Heart right ventricle (tissue), 16 donors: Measurements from ENCODE around the gene ANXA6. TPM values are rescaled to one million over a fixed set of nuclear protein-coding genes. Genes with fewer than 3 reads are reported as not detected.

Experiments used
- ATAC-seq, 8 donors: fragments of 200-7000 bp; cut with Tn5 transposase; one replicate each; pipeline ENCODE4 v1.9.1; 2020; ENCODE audit warnings: mild to moderate bottlenecking in 8 of 8, moderate library complexity in 8 of 8, moderate number of reproducible peaks in 1 of 8
- DNase-seq, 2 donors: peaks; one replicate each; pipeline ENCODE4 v3.0.0-alpha.2; 2020
- H3K27ac ChIP-seq, 10 donors: fragments of 200-600 bp; sonication (generic) in 2 of 10; one replicate each; pipeline versions ENCODE4 v1.5.0 to v1.8.0; 2020 to 2022; ENCODE audit warnings: mild to moderate bottlenecking in 3 of 10
- H3K27me3 ChIP-seq, 7 donors: fragments of 200-600 bp; one replicate each; pipeline ENCODE4 v1.8.0; 2021 to 2022; ENCODE audit warnings: mild to moderate bottlenecking in 2 of 7
- H3K36me3 ChIP-seq, 9 donors: fragments of 200-600 bp; sonication (generic) in 1 of 9; one replicate each; pipeline versions ENCODE4 v1.5.0 to v1.8.0; 2020 to 2022; ENCODE audit warnings: mild to moderate bottlenecking in 2 of 9
- H3K4me1 ChIP-seq, 9 donors: fragments of 200-600 bp; sonication (generic) in 1 of 9; one replicate each; pipeline versions ENCODE4 v1.5.0 to v1.8.0; 2020 to 2022; ENCODE audit warnings: mild to moderate bottlenecking in 4 of 9
- H3K4me3 ChIP-seq, 10 donors: fragments of 200-600 bp; sonication (generic) in 2 of 10; one replicate each; pipeline versions ENCODE4 v1.5.0 to v1.8.0; 2020 to 2022; ENCODE audit warnings: mild to moderate bottlenecking in 7 of 10, moderate library complexity in 2 of 10
- H3K9me3 ChIP-seq, 11 donors: fragments of 200-600 bp in 10 of 11; sonication (generic) in 2 of 11; one replicate each; pipeline versions ENCODE4 v1.5.0 to v1.8.0; 2013 to 2022; ENCODE audit warnings: mild to moderate bottlenecking in 2 of 11, control low read depth in 1 of 11, moderate library complexity in 1 of 11
- CTCF ChIP-seq, 9 donors: fragments of 200-600 bp; sonication (generic) in 2 of 9; IDR thresholded peaks; one replicate each; pipeline versions ENCODE4 v1.5.0 to v1.8.0; 2021 to 2022; ENCODE audit warnings: antibody characterized with exemption in 9 of 9, mild to moderate bottlenecking in 5 of 9, moderate library complexity in 1 of 9
- WGBS, 2 donors: extraction: QIAGEN DNeasy Blood & Tissue Kit; methylation state at CpG; one replicate each; pipeline ENCODE4 v1.1.7; 2013; ENCODE audit warnings: inconsistent platforms in 1 of 2; 5-methylcytosine and 5-hydroxymethylcytosine counted together
- intact Hi-C, 10 donors: fragments of 100-400 bp; cut with DNase I; formaldehyde crosslinking; loops; one replicate each; pipeline versions ENCODE4 v1.11.1 to v1.14.2; 2022
- polyA plus RNA-seq, 2 donors: library from polyadenylated mRNA; stranded (reverse); fragments of 200-250 nt; gene quantifications; one replicate each; pipeline ENCODE4 v1.2.3, GENCODE V29; 2013
- total RNA-seq, 10 donors: library from RNA; stranded (reverse); fragmentation: NEBNext Ultra II Directional in 3 of 10; extraction: Animal tissue kit (Norgen Biotek cat#: 25700) in 3 of 10; gene quantifications; one replicate each; pipeline versions ENCODE4 v1.2.1 to v1.2.4, GENCODE V29; 2021 to 2023
- donor health status: Arrhythmogenic right ventricular cardiomyopathy.
- donor health status: ischemic (EF 13 %, LVEDD 7.1; RV severe dilation, severe dysfunction).
- donor health status: healthy with polysubstance abuse.
- donor health status: DM: no; HTN: yes; CAD: no.
- donor health status: DM: no; HTN: no; CAD: no.
- donor health status: ischemic (EF 25% LVEDD 6.9; RV normal size, moderate dysfunction).
- donor health status: ischemic (EF 25% LVEDD 5.7; RV mildly dilated, moderate dysfunction).
- donor health status: healthy.
- donor health status: DM: yes; HTN: yes; CAD: no.
- donor health status: Ischemic cardiomyopathy.
- donor health status: ischemic (EF 35%, LVEDD 5.7; RV mildly dilated, moderate dysfunction).
- donor health status: nonischemic (EF 11% LVEDD 7.7; RV severe dilation, severe dysfunction).
- donor health status: DM: yes; HTN: yes; CAD: no.
- donor health status: PGD.
- donor health status: ischemic (EF 29% LVEDD 5.4; RV normal size, mild dysfunction).
- donor health status: nonischemic (EF 23%, LVEDD 6.1; RV moderate dilation, normal function).

ANXA6 gene
- total and polyA plus RNA-seq, 12 donors: 137 to 275 (median 218) TPM

GRCh38 chr5:151095341-151096000 is 62.1 kb downstream of the ANXA6 start:
- whole genome bisulfite sequencing, 2 donors: 29 to 53% methylated on average over 5 of the region's 5 CpGs
- H3K27me3 ChIP-seq: no peaks in the 10 kb centered on the region
- no peaks in the 10 kb centered on the region for H3K9me3 ChIP-seq
- H3K4me3 ChIP-seq: no peak overlapping the region
- H3K4me1 ChIP-seq: peaks cover 12 to 89% (median 45%) of the 10 kb centered on the region in 9 donors
- peak; percentile 25 to 79 (median 66) for ATAC-seq
- peak; percentile 42 to 55 for DNase-seq
- TF ChIP-seq CTCF (IDR thresholded peaks at IDR 0.05): no peak
- peaks cover 0 to 14% (median 0%) of the 10 kb centered on the region in 9 donors for H3K36me3 ChIP-seq
- intact Hi-C loops: no loop called here
- peak overlapping the region; percentile 28 to 89 (median 60) for H3K27ac ChIP-seq

GRCh38 chr5:151094852-151095245 is 62.7 kb downstream of the ANXA6 start:
- no peaks in the 10 kb centered on the region for H3K27me3 ChIP-seq
- H3K4me1 ChIP-seq: peaks cover 12 to 87% (median 41%) of the 10 kb centered on the region in 9 donors
- peak in 1 of 2 donors; percentile 28 for DNase-seq
- peak overlapping the region in 8 of 10 donors; percentile 13 to 89 (median 44) for H3K27ac ChIP-seq
- WGBS, 2 donors: 33 to 44% methylated on average over 8 of the region's 8 CpGs
- intact Hi-C loops: no loop called here
- no peak overlapping the region for H3K4me3 ChIP-seq
- H3K9me3 ChIP-seq: no peaks in the 10 kb centered on the region
- peaks cover 0 to 7% (median 0%) of the 10 kb centered on the region in 9 donors for H3K36me3 ChIP-seq
- peak; percentile 8 to 29 (median 23) for ATAC-seq
- no peak for TF ChIP-seq CTCF (IDR thresholded peaks at IDR 0.05)

GRCh38 chr5:151094030-151094851 is 63.3 kb downstream of the ANXA6 start:
- H3K36me3 ChIP-seq: peaks cover 0 to 1% (median 0%) of the 10 kb centered on the region in 9 donors
- WGBS, 2 donors: 41 to 49% methylated on average over 12 of the region's 12 CpGs
- H3K4me1 ChIP-seq: peaks cover 12 to 87% (median 41%) of the 10 kb centered on the region in 9 donors
- peak in 2 of 8 donors; percentile 1 to 10 for ATAC-seq
- intact Hi-C loops: no loop called here
- H3K9me3 ChIP-seq: no peaks in the 10 kb centered on the region
- TF ChIP-seq CTCF (IDR thresholded peaks at IDR 0.05): no peak
- no peak overlapping the region for H3K4me3 ChIP-seq
- H3K27ac ChIP-seq: peak overlapping the region in 8 of 10 donors; percentile 13 to 89 (median 44)
- no peaks in the 10 kb centered on the region for H3K27me3 ChIP-seq
- DNase-seq: no peak

GRCh38 chr5:151093476-151093889 is 64.1 kb downstream of the ANXA6 start:
- DNase-seq: no peak
- Histone ChIP-seq H3K4me1 (peaks cover 12 to 86% (median 41%) of the 10 kb centered on the region in 9 donors), H3K27ac (peak overlapping the region in 7 of 10 donors; percentile 13 to 89 (median 47)), H3K4me3 (no peak overlapping the region), H3K27me3 (no peaks in the 10 kb centered on the region), H3K9me3 (no peaks in the 10 kb centered on the region), H3K36me3 (no peaks in the 10 kb centered on the region)
- TF ChIP-seq CTCF (IDR thresholded peaks at IDR 0.05): no peak
- peak in 4 of 8 donors; percentile 20 to 48 (median 30) for ATAC-seq
- WGBS, 2 donors: 56 to 57% methylated on average over 2 of the region's 2 CpGs
- intact Hi-C loops: no loop called here
